Retinal pigment epithelial cell (primary cell): ENCODE data around the gene CDC42BPB.

ENCODE experiments used
- DNase-seq: peaks from one replicate; pipeline ENCODE4 v3.0.0-alpha.2; 2010; ENCODE audit warnings: low read depth
- H3K4me3 ChIP-seq: 2 replicates; pipeline ENCODE4 v1.5.1; 2011; ENCODE audit warnings: mild to moderate bottlenecking, low read length, control low read depth, moderate library complexity
- TF ChIP-seq, protein P1 (sequence below): conservative IDR thresholded peaks from 2 replicates; pipeline ENCODE4 v1.5.1; 2011; ENCODE audit warnings: low read depth, low read length, control low read depth, inconsistent platforms

The CDC42BPB gene

DNA sequence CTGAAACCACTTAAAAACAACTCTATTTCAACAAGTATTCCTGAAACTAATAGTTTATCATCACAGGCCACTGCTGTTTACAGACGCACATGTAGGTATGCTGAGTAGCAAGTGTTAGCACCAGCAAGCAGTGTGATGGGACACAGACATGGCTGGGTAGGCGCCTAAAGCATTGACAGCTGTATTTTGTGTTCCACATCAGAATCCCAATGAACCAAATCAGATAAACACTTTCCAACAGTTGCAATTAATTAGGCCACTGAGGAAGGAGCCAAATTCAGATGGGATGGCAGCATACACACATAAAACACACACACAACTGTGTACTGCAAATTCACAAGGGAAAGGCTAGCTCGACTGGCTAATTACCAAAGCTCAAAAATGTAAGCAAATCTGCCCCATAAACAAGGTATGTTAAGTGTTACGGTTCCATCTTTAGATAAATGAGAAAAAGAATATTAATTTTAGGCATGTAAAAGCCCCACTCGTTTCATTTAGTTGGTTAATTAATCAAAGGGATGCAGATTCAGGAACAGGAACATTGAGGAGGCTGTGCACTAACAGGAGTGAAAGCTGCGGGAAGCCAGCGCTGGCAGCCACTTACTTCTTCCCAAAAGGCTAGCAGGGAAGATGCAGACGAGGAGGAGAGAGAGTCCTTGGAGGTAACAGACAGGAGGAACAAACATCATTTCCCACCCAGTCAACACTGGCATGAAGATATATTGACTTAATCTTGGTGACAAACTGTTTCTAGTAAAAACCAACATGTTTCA is 101.5 kb downstream of the CDC42BPB start:
- H3K4me3 ChIP-seq: no peak overlapping the region
- no peak for DNase-seq
- TF ChIP-seq, protein P1, sequence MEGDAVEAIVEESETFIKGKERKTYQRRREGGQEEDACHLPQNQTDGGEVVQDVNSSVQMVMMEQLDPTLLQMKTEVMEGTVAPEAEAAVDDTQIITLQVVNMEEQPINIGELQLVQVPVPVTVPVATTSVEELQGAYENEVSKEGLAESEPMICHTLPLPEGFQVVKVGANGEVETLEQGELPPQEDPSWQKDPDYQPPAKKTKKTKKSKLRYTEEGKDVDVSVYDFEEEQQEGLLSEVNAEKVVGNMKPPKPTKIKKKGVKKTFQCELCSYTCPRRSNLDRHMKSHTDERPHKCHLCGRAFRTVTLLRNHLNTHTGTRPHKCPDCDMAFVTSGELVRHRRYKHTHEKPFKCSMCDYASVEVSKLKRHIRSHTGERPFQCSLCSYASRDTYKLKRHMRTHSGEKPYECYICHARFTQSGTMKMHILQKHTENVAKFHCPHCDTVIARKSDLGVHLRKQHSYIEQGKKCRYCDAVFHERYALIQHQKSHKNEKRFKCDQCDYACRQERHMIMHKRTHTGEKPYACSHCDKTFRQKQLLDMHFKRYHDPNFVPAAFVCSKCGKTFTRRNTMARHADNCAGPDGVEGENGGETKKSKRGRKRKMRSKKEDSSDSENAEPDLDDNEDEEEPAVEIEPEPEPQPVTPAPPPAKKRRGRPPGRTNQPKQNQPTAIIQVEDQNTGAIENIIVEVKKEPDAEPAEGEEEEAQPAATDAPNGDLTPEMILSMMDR: no peak

DNA sequence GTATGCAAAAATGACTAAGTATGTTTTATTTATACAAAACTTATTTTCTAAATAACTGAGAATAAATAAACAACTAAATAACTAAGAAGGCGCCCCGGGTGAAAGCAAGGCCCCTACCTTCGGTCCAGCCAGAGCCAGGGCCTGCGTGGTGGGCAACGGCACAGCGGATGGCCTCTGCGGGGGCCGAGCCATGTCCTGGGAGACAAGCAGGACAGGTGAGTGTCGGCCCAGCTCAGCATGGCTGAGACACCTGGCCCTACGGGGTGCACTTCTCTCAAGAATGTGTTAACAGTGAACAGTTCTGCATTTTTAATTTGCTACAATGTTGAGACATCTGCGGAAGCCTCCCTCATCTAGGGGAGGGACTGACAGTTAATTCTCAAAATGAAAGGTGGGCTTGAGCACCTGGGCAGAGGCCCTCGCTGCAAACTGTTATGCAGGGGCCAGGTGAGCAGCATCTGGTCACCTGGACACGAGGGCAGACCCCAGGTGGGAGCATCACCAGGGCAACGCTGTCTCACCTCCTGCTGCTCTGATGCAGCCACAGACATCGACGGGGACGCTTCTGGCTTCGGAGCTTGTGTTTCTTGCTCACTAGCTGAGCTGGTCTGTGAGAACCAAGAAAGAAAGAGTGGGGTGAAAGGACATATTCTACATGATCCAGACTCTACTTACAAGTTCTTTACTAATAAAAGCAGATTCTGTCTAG is 103.1 kb downstream of the CDC42BPB start:
- TF ChIP-seq, protein P1: no peak

DNA sequence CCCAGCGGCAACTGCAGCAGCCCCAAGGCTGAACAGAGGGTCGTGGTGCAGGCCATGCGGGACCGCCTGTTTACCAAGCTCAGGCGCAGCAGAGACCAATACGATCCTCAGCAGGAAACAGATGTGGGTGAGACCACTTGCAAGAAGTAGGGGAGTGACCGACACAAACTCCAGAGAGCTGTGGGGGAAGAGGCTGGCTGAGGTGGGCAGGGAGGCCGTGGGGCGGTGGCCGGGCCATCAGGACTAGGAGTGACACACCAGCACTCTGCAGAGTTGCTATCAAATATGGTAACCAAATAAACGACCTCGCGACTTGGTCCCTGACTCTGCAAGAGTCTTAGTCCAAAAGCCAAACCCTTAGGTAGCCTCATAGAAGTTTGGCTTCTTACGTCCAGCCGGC is 104.2 kb downstream of the CDC42BPB start:
- TF ChIP-seq, protein P1: no peak
- H3K4me3 ChIP-seq: no peak overlapping the region
- DNase-seq: no peak

More for the DNA sequence above, 103.1 kb downstream of the CDC42BPB start:
- no peak overlapping the region for H3K4me3 ChIP-seq
- no peak for DNase-seq

DNA sequence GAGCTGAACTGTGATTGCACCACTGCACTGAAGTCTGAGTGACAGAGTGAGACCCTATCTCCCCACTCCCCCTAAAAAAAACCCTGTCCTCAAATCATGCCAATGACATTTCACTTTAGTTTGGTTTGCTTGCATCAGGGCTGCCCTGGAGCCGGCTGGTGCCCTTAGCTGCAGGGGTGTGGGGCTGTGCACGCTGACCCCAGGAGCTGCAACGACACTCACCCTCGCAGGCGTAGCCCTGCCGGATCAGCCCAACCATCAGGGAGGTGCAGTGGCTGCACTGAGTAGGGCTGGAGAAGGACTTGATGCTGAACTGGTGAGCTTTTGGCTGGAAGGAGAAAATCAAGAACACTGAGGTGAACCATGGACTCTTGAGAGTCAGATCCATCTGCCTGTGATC is 105.1 kb downstream of the CDC42BPB start:
- DNase-seq: no peak
- TF ChIP-seq, protein P1: no peak

DNA sequence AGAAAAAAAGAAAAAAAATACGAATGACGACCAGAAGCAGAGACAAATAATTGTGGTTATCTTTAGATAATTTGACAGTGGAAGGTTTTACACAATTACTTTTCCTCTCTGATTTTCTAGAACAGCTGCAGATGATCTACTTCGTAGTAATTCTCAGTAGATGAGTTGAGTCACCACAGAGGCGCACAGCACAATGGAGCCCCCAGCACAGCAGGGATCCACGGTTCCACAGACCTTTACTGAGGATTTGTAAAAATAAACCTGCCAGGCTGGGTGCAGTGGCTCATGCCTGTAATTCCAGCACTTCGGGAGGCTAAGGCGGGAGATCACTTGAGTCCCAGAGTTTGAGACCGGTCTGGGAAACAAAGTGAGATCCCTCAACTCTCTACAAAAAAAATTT is 105.5 kb downstream of the CDC42BPB start:
- TF ChIP-seq, protein P1: no peak
- no peak overlapping the region for H3K4me3 ChIP-seq
- DNase-seq: no peak

More for the DNA sequence above, 105.1 kb downstream of the CDC42BPB start:
- H3K4me3 ChIP-seq: no peak overlapping the region

DNA sequence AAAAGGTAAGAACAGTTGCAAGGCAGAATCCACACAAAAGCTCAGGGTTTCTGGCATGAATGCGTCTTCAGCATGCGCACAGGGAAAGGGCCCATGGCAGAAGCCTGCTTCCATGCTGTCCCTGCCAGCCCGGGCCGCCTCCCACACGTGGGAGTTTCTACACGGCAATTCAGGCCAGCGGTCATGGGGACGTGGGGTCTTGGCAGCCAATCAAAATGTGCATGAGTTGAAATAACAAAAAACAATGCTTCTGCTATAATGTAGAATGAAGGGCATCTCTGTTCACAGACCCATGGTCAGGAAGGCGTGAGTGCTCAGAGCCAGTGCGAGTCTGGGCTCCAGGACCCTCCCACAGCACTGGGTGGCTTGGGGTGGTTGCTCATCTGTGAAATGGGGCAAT is 106.3 kb downstream of the CDC42BPB start:
- H3K4me3 ChIP-seq: no peak overlapping the region
- DNase-seq: no peak
- TF ChIP-seq, protein P1: no peak
